GM12872 (cell line): ENCODE measurements around the gene PCTP.

Experiments used
- CTCF ChIP-seq: IDR thresholded peaks from 3 replicates; pipeline ENCODE4 v1.5.1; 2011; ENCODE audit warnings: low read depth, mild to moderate bottlenecking, low read length, moderate library complexity; ENCODE audit not compliant: insufficient read depth

Gene PCTP

GRCh38 chr17:55709440-55709839 is 41.4 kb upstream of the PCTP start:
- TF ChIP-seq CTCF, result no peak

GRCh38 chr17:55709984-55710383 is 40.9 kb upstream of the PCTP start:
- no peak for TF ChIP-seq CTCF

GRCh38 chr17:55710410-55710809 is 40.4 kb upstream of the PCTP start:
- no peak for TF ChIP-seq CTCF

- TF ChIP-seq CTCF, result no peak
Observed at GRCh38 chr17:55710829-55711496, 39.9 kb upstream of the PCTP start.

GRCh38 chr17:55717432-55717831 is 33.4 kb upstream of the PCTP start:
- no peak for TF ChIP-seq CTCF

GRCh38 chr17:55717898-55718735 is 32.7 kb upstream of the PCTP start:
- TF ChIP-seq CTCF, result peak; percentile 69

- no peak for TF ChIP-seq CTCF
Observed at GRCh38 chr17:55720919-55721836, 29.7 kb upstream of the PCTP start.
